ENCODE measurements around the gene EXOSC5.

The EXOSC5 gene

DNA sequence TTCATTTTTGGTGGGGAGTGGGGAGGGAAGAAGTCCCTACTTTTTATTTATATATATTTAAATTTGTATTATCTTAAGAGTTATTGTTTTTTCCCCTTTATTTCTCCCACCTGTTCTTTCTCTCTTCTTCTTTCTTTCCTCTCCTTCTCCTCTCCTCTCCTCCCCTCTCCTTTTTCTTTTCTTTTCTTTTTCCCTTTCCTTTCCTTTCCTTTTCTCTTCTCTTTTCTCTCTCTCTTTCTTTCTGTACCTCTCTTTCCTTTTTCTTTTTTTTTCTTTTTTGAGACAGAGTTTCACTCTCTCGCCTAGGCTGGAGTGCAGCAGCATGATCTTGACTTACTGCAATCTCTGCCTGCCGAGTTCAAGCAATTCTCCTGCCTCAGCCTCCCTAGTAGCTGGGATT, 2.4 kb upstream of the EXOSC5 start:
- Histone ChIP-seq H3K27me3 (ENCODE audit: low read length) (no peaks in the 10 kb centered on the region), H3K27ac (ENCODE audit: low read depth, low read length) (no peak overlapping the region), H3F3A (ENCODE audit: insufficient read depth) (0 out of 2 replicates have a peak, but pooled peaks cover 3% of the 10 kb centered on the region), H2AFZ (ENCODE audit: low read depth, low read length, severe bottlenecking) (no peak overlapping the region), H3K79me2 (ENCODE audit: insufficient read depth, low read length) (peaks cover 31% of the 10 kb centered on the region), H3K4me3 (ENCODE audit: insufficient read depth, low read length, poor library complexity, severe bottlenecking) (no peak overlapping the region), H3K36me3 (ENCODE audit: low read length) (no peaks in the 10 kb centered on the region), H3K9me2 (replicated peaks; ENCODE audit: insufficient read depth, low read length) (no peaks in the 10 kb centered on the region), H3K9me3 (ENCODE audit: insufficient read depth, low read length) (no peaks in the 10 kb centered on the region), H3K9ac (ENCODE audit: low read length) (no peak overlapping the region), H3K4me2 (ENCODE audit: low read depth, low read length, poor library complexity, severe bottlenecking) (no peak overlapping the region), H4K20me1 (ENCODE audit: low read depth, low read length) (no peaks in the 10 kb centered on the region)
- TF ChIP-seq EZH2phosphoT487 (conservative IDR thresholded peaks at IDR 0.05; ENCODE audit: low read length), result no peak
- TF ChIP-seq CTCF (IDR thresholded peaks at IDR 0.05; ENCODE audit: insufficient read depth, low read length, poor library complexity, severe bottlenecking), result no peak

- peaks cover 32% of the 10 kb centered on the region for H3K79me2 ChIP-seq (ENCODE audit: insufficient read depth, low read length)
- no peak overlapping the region for H2AFZ ChIP-seq (ENCODE audit: low read depth, low read length, severe bottlenecking)
- peak overlapping the region; percentile 87 for H3K4me2 ChIP-seq (ENCODE audit: low read depth, low read length, poor library complexity, severe bottlenecking)
- H4K20me1 ChIP-seq (ENCODE audit: low read depth, low read length), result no peaks in the 10 kb centered on the region
- no peak overlapping the region for H3K27ac ChIP-seq (ENCODE audit: low read depth, low read length)
- TF ChIP-seq EZH2phosphoT487 (conservative IDR thresholded peaks at IDR 0.05; ENCODE audit: low read length) (no peak), CTCF (IDR thresholded peaks at IDR 0.05; ENCODE audit: insufficient read depth, low read length, poor library complexity, severe bottlenecking) (no peak)
- H3K27me3 ChIP-seq (ENCODE audit: low read length), result no peaks in the 10 kb centered on the region
- H3K9me2 ChIP-seq (replicated peaks; ENCODE audit: insufficient read depth, low read length), result no peaks in the 10 kb centered on the region
- H3K9ac ChIP-seq (ENCODE audit: low read length), result peak overlapping the region; percentile 82; the same call in 1 of the 2 replicates
- H3K36me3 ChIP-seq (ENCODE audit: low read length), result no peaks in the 10 kb centered on the region
- H3K4me3 ChIP-seq (ENCODE audit: insufficient read depth, low read length, poor library complexity, severe bottlenecking), result no peak overlapping the region
- 0 out of 2 replicates have a peak, but pooled peaks cover 3% of the 10 kb centered on the region for H3F3A ChIP-seq (ENCODE audit: insufficient read depth)
- H3K9me3 ChIP-seq (ENCODE audit: insufficient read depth, low read length), result no peaks in the 10 kb centered on the region
Observed at GRCh38 chr19:41399091-41399490, 1.9 kb upstream of the EXOSC5 start.

GRCh38 chr19:41398598-41398997, 1.4 kb upstream of the EXOSC5 start:
- H3K27ac ChIP-seq (ENCODE audit: low read depth, low read length), result no peak overlapping the region
- H3K79me2 ChIP-seq (ENCODE audit: insufficient read depth, low read length), result peaks cover 36% of the 10 kb centered on the region
- no peaks in the 10 kb centered on the region for H3K36me3 ChIP-seq (ENCODE audit: low read length)

More at GRCh38 chr19:41398598-41398997, 1.4 kb upstream of the EXOSC5 start:
- Histone ChIP-seq H4K20me1 (ENCODE audit: low read depth, low read length) (no peaks in the 10 kb centered on the region), H2AFZ (ENCODE audit: low read depth, low read length, severe bottlenecking) (no peak overlapping the region), H3K4me3 (ENCODE audit: insufficient read depth, low read length, poor library complexity, severe bottlenecking) (peak overlapping the region; percentile 90), H3K9ac (ENCODE audit: low read length) (peak overlapping the region; percentile 82), H3K27me3 (ENCODE audit: low read length) (no peaks in the 10 kb centered on the region), H3K9me3 (ENCODE audit: insufficient read depth, low read length) (no peaks in the 10 kb centered on the region), H3K9me2 (replicated peaks; ENCODE audit: insufficient read depth, low read length) (no peaks in the 10 kb centered on the region), H3F3A (ENCODE audit: insufficient read depth) (0 out of 2 replicates have a peak, but pooled peaks cover 3% of the 10 kb centered on the region), H3K4me2 (ENCODE audit: low read depth, low read length, poor library complexity, severe bottlenecking) (peak overlapping the region; percentile 87)
- TF ChIP-seq EZH2phosphoT487 (conservative IDR thresholded peaks at IDR 0.05; ENCODE audit: low read length) (no peak), CTCF (IDR thresholded peaks at IDR 0.05; ENCODE audit: insufficient read depth, low read length, poor library complexity, severe bottlenecking) (no peak)

Measured in SU-DHL-6 (cell line).